HG03558 (cell line): ENCODE measurements around the gene ZNF784.

Source experiments
- ATAC-seq: cut with Tn5 transposase; IDR thresholded peaks from one replicate; pipeline ENCODE4 v1.9.1; 2021; ENCODE audit warnings: moderate number of reproducible peaks; ENCODE audit not compliant: unreplicated experiment; ENCODE audit errors: extremely low read depth

The ZNF784 gene

GRCh38 chr19:55624109-55625003 lies at the start of gene ZNF784:
ZNF784 (minus strand) TSS chr19:55624566; CDS start chr19:55624561, 5 bp downstream.
- no peak for ATAC-seq

GRCh38 chr19:55673889-55674288 lies 49.5 kb upstream of the ZNF784 start:
- no peak for ATAC-seq

GRCh38 chr19:55673465-55673864 lies 49.1 kb upstream of the ZNF784 start:
- no peak for ATAC-seq

- ATAC-seq = no peak
These were observed 48.1 kb upstream of the ZNF784 start for GRCh38 chr19:55672418-55672817.

GRCh38 chr19:55671054-55671378 lies 46.6 kb upstream of the ZNF784 start:
- ATAC-seq = no peak

GRCh38 chr19:55670280-55671053 lies 46.1 kb upstream of the ZNF784 start:
- ATAC-seq = no peak

- no peak for ATAC-seq
These were observed 45.3 kb upstream of the ZNF784 start for GRCh38 chr19:55669418-55670279.

GRCh38 chr19:55668603-55669348 lies 44.4 kb upstream of the ZNF784 start:
- ATAC-seq = no peak

- ATAC-seq = no peak
These were observed 43.6 kb upstream of the ZNF784 start for GRCh38 chr19:55667958-55668357.

GRCh38 chr19:55667511-55667910 lies 43.1 kb upstream of the ZNF784 start:
- ATAC-seq = no peak

- no peak for ATAC-seq
These were observed 42.6 kb upstream of the ZNF784 start for GRCh38 chr19:55667006-55667381.

- ATAC-seq = no peak
These were observed 42.1 kb upstream of the ZNF784 start for GRCh38 chr19:55666343-55667005.

GRCh38 chr19:55663846-55664536 lies 39.6 kb upstream of the ZNF784 start:
- no peak for ATAC-seq

GRCh38 chr19:55661826-55662225 lies 37.5 kb upstream of the ZNF784 start:
- no peak for ATAC-seq

GRCh38 chr19:55660991-55661390 lies 36.6 kb upstream of the ZNF784 start:
- no peak for ATAC-seq

GRCh38 chr19:55660404-55660803 lies 36.0 kb upstream of the ZNF784 start:
- ATAC-seq = no peak

- no peak for ATAC-seq
These were observed 35.5 kb upstream of the ZNF784 start for GRCh38 chr19:55659822-55660221.

GRCh38 chr19:55658846-55659459 lies 34.6 kb upstream of the ZNF784 start:
- no peak for ATAC-seq
